ENCODE measurements around the gene FSTL4.

Gene FSTL4

DNA sequence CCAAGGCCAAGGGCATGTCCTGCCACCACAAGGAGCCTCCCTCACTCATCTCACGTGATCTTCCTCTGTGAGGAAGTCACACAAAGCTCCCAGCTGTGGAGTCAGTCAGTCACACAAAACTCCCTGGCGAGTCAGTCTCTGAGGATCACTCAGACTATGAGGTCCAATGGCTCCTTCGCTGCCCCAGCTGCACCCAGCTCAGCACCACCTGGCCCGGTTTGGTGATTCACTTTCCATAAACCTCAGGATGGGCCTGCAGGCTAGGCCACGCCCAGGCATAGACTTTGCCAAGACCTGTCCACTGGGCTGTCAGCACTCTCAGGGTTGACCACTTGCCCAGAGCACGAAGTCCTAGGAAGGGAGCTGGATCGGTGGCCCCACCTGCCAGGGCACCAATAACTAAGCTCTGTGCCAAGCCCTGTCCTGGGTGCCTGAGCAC is 326.7 kb downstream of the FSTL4 start:
- no peaks in the 10 kb centered on the region for H3K36me3 ChIP-seq (ENCODE audit: control insufficient read depth in 4 of 4, insufficient read depth in 4 of 4, low read length in 3 of 4)
- no peaks in the 10 kb centered on the region for H3K4me1 ChIP-seq (ENCODE audit: control extremely low read depth in 1 of 4, control insufficient read depth in 4 of 4, insufficient read depth in 4 of 4, low read length in 3 of 4)
- H3K4me3 ChIP-seq (ENCODE audit: control insufficient read depth in 1 of 7, extremely low read depth in 1 of 7, insufficient read depth in 4 of 7, low read depth in 2 of 7, low read length in 6 of 7) = no peak overlapping the region
- no peaks in the 10 kb centered on the region for H3K27me3 ChIP-seq (replicated peaks in 2 of 5; ENCODE audit: control insufficient read depth in 4 of 5, insufficient read depth in 5 of 5, low read length in 4 of 5)
- ChIA-PET POLR2A (no interaction called here), CTCF (interaction anchor here (1.0 to 5.0 kb wide), 2 partner anchors 19 to 175 kb away, joined by 3 to 37 read pairs; no protein-coding TSS in a partner anchor)
- no peaks in the 10 kb centered on the region for H3K9me3 ChIP-seq (ENCODE audit: control extremely low read depth in 1 of 5, control insufficient read depth in 4 of 5, insufficient read depth in 2 of 5, low read depth in 1 of 5, low read length in 4 of 5)
- no peak overlapping the region for H3K27ac ChIP-seq (ENCODE audit: insufficient read depth in 1 of 2, low read depth in 1 of 2, low read length in 2 of 2, poor library complexity in 1 of 2, severe bottlenecking in 2 of 2)
- WGBS (ENCODE audit: insufficient coverage) = 97% methylated on average over 7 of the region's 7 CpGs
- DNase-seq = no peak

GRCh38 chr5:133284306-133284705 is 328.0 kb downstream of the FSTL4 start:
- Histone ChIP-seq H3K4me1 (ENCODE audit: control extremely low read depth in 1 of 4, control insufficient read depth in 4 of 4, insufficient read depth in 4 of 4, low read length in 3 of 4) (no peaks in the 10 kb centered on the region), H3K4me3 (ENCODE audit: control insufficient read depth in 1 of 7, extremely low read depth in 1 of 7, insufficient read depth in 4 of 7, low read depth in 2 of 7, low read length in 6 of 7) (no peak overlapping the region), H3K27ac (ENCODE audit: insufficient read depth in 1 of 2, low read depth in 1 of 2, low read length in 2 of 2, poor library complexity in 1 of 2, severe bottlenecking in 2 of 2) (no peak overlapping the region), H3K27me3 (replicated peaks in 2 of 5; ENCODE audit: control insufficient read depth in 4 of 5, insufficient read depth in 5 of 5, low read length in 4 of 5) (no peaks in the 10 kb centered on the region), H3K36me3 (ENCODE audit: control insufficient read depth in 4 of 4, insufficient read depth in 4 of 4, low read length in 3 of 4) (no peaks in the 10 kb centered on the region), H3K9me3 (ENCODE audit: control extremely low read depth in 1 of 5, control insufficient read depth in 4 of 5, insufficient read depth in 2 of 5, low read depth in 1 of 5, low read length in 4 of 5) (no peaks in the 10 kb centered on the region)
- DNase-seq = no peak
- ChIA-PET POLR2A (no interaction called here), CTCF (interaction anchor here (5.0 kb wide), 1 partner anchor 174 kb away, joined by 37 read pairs; no protein-coding TSS in a partner anchor)
- WGBS (ENCODE audit: insufficient coverage) = 100% methylated on average over 3 of the region's 3 CpGs

DNA sequence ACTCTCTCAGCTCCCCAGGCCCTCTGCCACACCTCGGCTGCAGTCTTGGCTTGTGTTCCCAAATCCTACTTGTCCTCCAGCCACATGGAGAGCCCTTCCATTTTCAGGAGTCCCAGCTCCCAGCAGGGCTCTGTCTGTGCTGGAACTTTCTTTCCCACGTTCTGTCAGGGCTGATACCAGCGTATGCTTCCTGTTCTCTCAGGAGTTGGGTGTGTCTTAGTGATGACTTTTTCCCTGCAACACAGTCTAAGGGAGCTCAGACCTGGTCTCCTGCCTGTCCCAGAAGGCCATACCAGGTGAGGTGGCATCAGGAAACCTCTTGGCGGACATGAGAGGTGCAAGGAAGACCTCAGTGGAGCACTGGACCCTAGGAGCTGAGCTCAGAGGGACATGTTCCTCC is 334.0 kb downstream of the FSTL4 start:
- Histone ChIP-seq H3K27ac (ENCODE audit: insufficient read depth in 1 of 2, low read depth in 1 of 2, low read length in 2 of 2, poor library complexity in 1 of 2, severe bottlenecking in 2 of 2) (no peak overlapping the region), H3K4me3 (ENCODE audit: control insufficient read depth in 1 of 7, extremely low read depth in 1 of 7, insufficient read depth in 4 of 7, low read depth in 2 of 7, low read length in 6 of 7) (no peak overlapping the region), H3K27me3 (replicated peaks in 2 of 5; ENCODE audit: control insufficient read depth in 4 of 5, insufficient read depth in 5 of 5, low read length in 4 of 5) (no peaks in the 10 kb centered on the region), H3K36me3 (ENCODE audit: control insufficient read depth in 4 of 4, insufficient read depth in 4 of 4, low read length in 3 of 4) (no peaks in the 10 kb centered on the region), H3K4me1 (ENCODE audit: control extremely low read depth in 1 of 4, control insufficient read depth in 4 of 4, insufficient read depth in 4 of 4, low read length in 3 of 4) (no peaks in the 10 kb centered on the region), H3K9me3 (ENCODE audit: control extremely low read depth in 1 of 5, control insufficient read depth in 4 of 5, insufficient read depth in 2 of 5, low read depth in 1 of 5, low read length in 4 of 5) (no peaks in the 10 kb centered on the region)
- CTCF ChIA-PET = interaction anchor here (2.0 kb wide), 1 partner anchor 9 kb away, joined by 7 read pairs; no protein-coding TSS in a partner anchor
- POLR2A ChIA-PET = no interaction called here
- 100% methylated on average over 2 of the region's 4 CpGs for WGBS (ENCODE audit: insufficient coverage)
- DNase-seq = no peak

DNA sequence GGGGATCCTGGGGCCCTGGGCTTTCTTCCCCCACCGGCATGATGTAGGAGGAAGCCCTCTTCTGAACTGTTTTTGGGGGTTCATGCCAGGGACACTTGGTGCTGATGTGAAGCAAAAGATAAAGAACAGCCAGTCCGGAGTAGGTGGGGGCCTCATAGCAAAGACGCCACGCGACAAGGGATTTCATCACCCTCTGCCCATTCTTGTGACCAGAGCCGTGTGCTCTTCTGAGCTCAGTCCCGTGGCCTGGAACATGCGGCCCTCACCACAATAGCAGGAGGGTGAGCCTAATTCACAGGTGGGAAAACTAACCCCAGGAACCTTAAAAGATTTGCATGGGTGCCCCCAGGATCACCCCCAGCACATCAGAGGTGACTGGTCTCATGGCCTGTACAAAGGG is 334.6 kb downstream of the FSTL4 start:
- Histone ChIP-seq H3K27ac (ENCODE audit: insufficient read depth in 1 of 2, low read depth in 1 of 2, low read length in 2 of 2, poor library complexity in 1 of 2, severe bottlenecking in 2 of 2) (no peak overlapping the region), H3K9me3 (ENCODE audit: control extremely low read depth in 1 of 5, control insufficient read depth in 4 of 5, insufficient read depth in 2 of 5, low read depth in 1 of 5, low read length in 4 of 5) (no peaks in the 10 kb centered on the region), H3K4me3 (ENCODE audit: control insufficient read depth in 1 of 7, extremely low read depth in 1 of 7, insufficient read depth in 4 of 7, low read depth in 2 of 7, low read length in 6 of 7) (no peak overlapping the region), H3K4me1 (ENCODE audit: control extremely low read depth in 1 of 4, control insufficient read depth in 4 of 4, insufficient read depth in 4 of 4, low read length in 3 of 4) (no peaks in the 10 kb centered on the region), H3K27me3 (replicated peaks in 2 of 5; ENCODE audit: control insufficient read depth in 4 of 5, insufficient read depth in 5 of 5, low read length in 4 of 5) (no peaks in the 10 kb centered on the region), H3K36me3 (ENCODE audit: control insufficient read depth in 4 of 4, insufficient read depth in 4 of 4, low read length in 3 of 4) (no peaks in the 10 kb centered on the region)
- CTCF ChIA-PET = interaction anchor here (2.0 kb wide), 1 partner anchor 10 kb away, joined by 7 read pairs; no protein-coding TSS in a partner anchor
- no peak for DNase-seq
- WGBS (ENCODE audit: insufficient coverage) = 91% methylated on average over 8 of the region's 8 CpGs
- POLR2A ChIA-PET = no interaction called here

- no CpG with 5 or more reads among the region's 4 CpGs for WGBS (ENCODE audit: insufficient coverage)
- Histone ChIP-seq H3K36me3 (ENCODE audit: control insufficient read depth in 4 of 4, insufficient read depth in 4 of 4, low read length in 3 of 4) (no peaks in the 10 kb centered on the region), H3K27ac (ENCODE audit: insufficient read depth in 1 of 2, low read depth in 1 of 2, low read length in 2 of 2, poor library complexity in 1 of 2, severe bottlenecking in 2 of 2) (no peak overlapping the region), H3K4me1 (ENCODE audit: control extremely low read depth in 1 of 4, control insufficient read depth in 4 of 4, insufficient read depth in 4 of 4, low read length in 3 of 4) (no peaks in the 10 kb centered on the region), H3K4me3 (ENCODE audit: control insufficient read depth in 1 of 7, extremely low read depth in 1 of 7, insufficient read depth in 4 of 7, low read depth in 2 of 7, low read length in 6 of 7) (no peak overlapping the region), H3K9me3 (ENCODE audit: control extremely low read depth in 1 of 5, control insufficient read depth in 4 of 5, insufficient read depth in 2 of 5, low read depth in 1 of 5, low read length in 4 of 5) (no peaks in the 10 kb centered on the region), H3K27me3 (replicated peaks in 2 of 5; ENCODE audit: control insufficient read depth in 4 of 5, insufficient read depth in 5 of 5, low read length in 4 of 5) (no peaks in the 10 kb centered on the region)
- DNase-seq = no peak
- CTCF ChIA-PET = no interaction called here
- POLR2A ChIA-PET = no interaction called here
Observed at GRCh38 chr5:133276171-133276570, 336.2 kb downstream of the FSTL4 start.

DNA sequence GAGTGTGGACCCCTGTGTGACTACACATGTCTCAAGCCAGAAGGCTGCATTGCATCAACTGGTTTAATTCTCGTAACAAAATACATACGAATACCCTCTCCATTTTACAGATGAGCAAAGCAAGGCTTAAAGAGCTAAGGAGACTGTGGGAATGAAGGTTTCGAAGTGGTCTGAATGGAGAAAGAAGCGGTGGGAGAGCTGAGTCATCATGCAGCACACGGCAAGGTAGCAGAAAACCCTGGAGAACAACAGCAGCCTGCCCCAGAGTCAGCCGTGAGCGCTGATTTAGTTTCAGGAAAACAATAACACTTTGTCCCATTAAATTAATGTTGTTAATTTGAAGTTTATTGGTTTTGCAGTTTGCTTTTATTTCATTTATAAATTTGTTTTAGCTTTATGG is 336.7 kb downstream of the FSTL4 start:
- 100% methylated on average over 4 of the region's 7 CpGs for WGBS (ENCODE audit: insufficient coverage)
- no peaks in the 10 kb centered on the region for H3K36me3 ChIP-seq (ENCODE audit: control insufficient read depth in 4 of 4, insufficient read depth in 4 of 4, low read length in 3 of 4)
- CTCF ChIA-PET = no interaction called here
- H3K27me3 ChIP-seq (replicated peaks in 2 of 5; ENCODE audit: control insufficient read depth in 4 of 5, insufficient read depth in 5 of 5, low read length in 4 of 5) = no peaks in the 10 kb centered on the region
- no peak overlapping the region for H3K4me3 ChIP-seq (ENCODE audit: control insufficient read depth in 1 of 7, extremely low read depth in 1 of 7, insufficient read depth in 4 of 7, low read depth in 2 of 7, low read length in 6 of 7)
- H3K9me3 ChIP-seq (ENCODE audit: control extremely low read depth in 1 of 5, control insufficient read depth in 4 of 5, insufficient read depth in 2 of 5, low read depth in 1 of 5, low read length in 4 of 5) = no peaks in the 10 kb centered on the region
- DNase-seq = no peak
- H3K27ac ChIP-seq (ENCODE audit: insufficient read depth in 1 of 2, low read depth in 1 of 2, low read length in 2 of 2, poor library complexity in 1 of 2, severe bottlenecking in 2 of 2) = no peak overlapping the region
- H3K4me1 ChIP-seq (ENCODE audit: control extremely low read depth in 1 of 4, control insufficient read depth in 4 of 4, insufficient read depth in 4 of 4, low read length in 3 of 4) = peaks cover 0 to 4% (median 0%) of the 10 kb centered on the region in 4 experiments
- POLR2A ChIA-PET = no interaction called here

- no peaks in the 10 kb centered on the region for H3K9me3 ChIP-seq (ENCODE audit: control extremely low read depth in 1 of 5, control insufficient read depth in 4 of 5, insufficient read depth in 2 of 5, low read depth in 1 of 5, low read length in 4 of 5)
- no peaks in the 10 kb centered on the region for H3K27me3 ChIP-seq (replicated peaks in 2 of 5; ENCODE audit: control insufficient read depth in 4 of 5, insufficient read depth in 5 of 5, low read length in 4 of 5)
- 100% methylated on average over 1 of the region's 5 CpGs for WGBS (ENCODE audit: insufficient coverage)
- ChIA-PET CTCF (interaction anchor here (1.8 kb wide), 1 partner anchor 15 kb away, joined by 6 read pairs; no protein-coding TSS in a partner anchor), POLR2A (no interaction called here)
- H3K36me3 ChIP-seq (ENCODE audit: control insufficient read depth in 4 of 4, insufficient read depth in 4 of 4, low read length in 3 of 4) = no peaks in the 10 kb centered on the region
- H3K27ac ChIP-seq (ENCODE audit: insufficient read depth in 1 of 2, low read depth in 1 of 2, low read length in 2 of 2, poor library complexity in 1 of 2, severe bottlenecking in 2 of 2) = no peak overlapping the region
- H3K4me3 ChIP-seq (ENCODE audit: control insufficient read depth in 1 of 7, extremely low read depth in 1 of 7, insufficient read depth in 4 of 7, low read depth in 2 of 7, low read length in 6 of 7) = no peak overlapping the region
- H3K4me1 ChIP-seq (ENCODE audit: control extremely low read depth in 1 of 4, control insufficient read depth in 4 of 4, insufficient read depth in 4 of 4, low read length in 3 of 4) = peaks cover 0 to 4% (median 0%) of the 10 kb centered on the region in 4 experiments
- DNase-seq = no peak
Observed at GRCh38 chr5:133274597-133274935, 337.8 kb downstream of the FSTL4 start.

Measured in common myeloid progenitor, CD34-positive (primary cell).